Daoy (cell line): ENCODE measurements around the gene BDH1. TPM values are rescaled to one million over a fixed set of nuclear protein-coding genes. Genes with fewer than 3 reads are reported as not detected.

Experiments used
- DNase-seq: peaks from one replicate; pipeline ENCODE4 v3.0.0-alpha.2; 2015; ENCODE audit warnings: low read depth
- total RNA-seq: library from RNA; depleted of rRNA; stranded (reverse); fragments of >200 nt; shearing (Covaris generic); gene quantifications from 2 replicates; pipeline ENCODE4 v1.2.3, GENCODE V29; 2014; rRNA removed

BDH1 gene
- total RNA-seq, 1 experiment from 2014 or later: 14.9 TPM

DNA sequence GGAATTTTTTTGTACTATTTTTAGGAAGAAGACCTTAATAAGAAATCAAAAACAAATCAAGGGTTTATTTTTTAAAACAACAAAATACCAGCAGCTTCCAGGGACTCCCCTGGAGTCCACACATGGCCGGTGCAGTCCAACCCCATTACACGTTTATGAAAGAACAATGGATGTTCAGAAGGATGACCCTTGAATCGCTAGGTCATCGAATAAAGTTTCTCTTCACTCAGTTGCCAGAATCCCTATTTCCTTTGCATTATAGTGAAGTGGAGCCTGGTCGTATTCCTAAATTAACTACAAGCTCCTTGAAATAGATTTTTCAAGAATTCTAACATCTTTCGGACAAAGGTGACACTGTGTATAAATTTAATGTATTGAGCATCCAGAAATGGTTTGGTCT, 95.1 kb downstream of the BDH1 start:
- DNase-seq: no peak

DNA sequence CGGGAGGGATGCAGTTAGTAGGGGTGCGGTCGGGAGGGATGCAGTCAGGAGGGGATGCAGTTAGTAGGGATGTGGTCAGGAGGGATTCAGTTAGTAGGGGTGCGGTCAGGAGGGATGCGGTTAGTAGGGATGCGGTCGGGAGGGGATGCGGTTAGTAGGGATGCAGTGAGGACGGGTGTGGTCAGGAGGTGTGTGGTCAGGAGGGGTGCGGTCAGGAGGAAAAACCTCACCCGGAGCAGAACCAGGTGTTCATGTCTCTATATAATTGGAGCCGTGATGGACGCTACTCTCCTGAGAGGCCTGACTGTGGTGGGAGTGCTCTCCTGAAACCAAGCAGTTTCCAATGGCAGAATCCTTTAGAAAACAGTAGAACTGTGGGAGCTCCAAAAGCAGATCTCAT, 95.8 kb downstream of the BDH1 start:
- DNase-seq: no peak

Other genes starting within 250 kb of the BDH1 start
- 17.4 and 22.6 TPM in 2 replicates for gene RUBCN, start 180.9 kb upstream of the BDH1 start, total RNA-seq
- gene FYTTD1, start 193.9 kb upstream of the BDH1 start, total RNA-seq: 55.8 and 63.3 TPM in 2 replicates
- 17.1 and 23.5 TPM in 2 replicates for gene LRCH3, start 235.3 kb upstream of the BDH1 start, total RNA-seq